HepG2 (cell line): Measurements from ENCODE around the gene PCSK5. TPM values are rescaled to one million over a fixed set of nuclear protein-coding genes. Genes with fewer than 3 reads are reported as not detected.

ENCODE experiments used
- ATAC-seq: fragments of 200-7000 bp; cut with Tn5 transposase; 3 replicates; pipeline ENCODE4 v1.9.1; 2020; ENCODE audit warnings: mild to moderate bottlenecking, moderate library complexity
- BruUV-seq: library from RNA; stranded (reverse); fragments of 400-500 nt; replicated peaks from 2 replicates; lab custom pipeline; 2021; lab: Mats Ljungman, UMichigan
- CTCF ChIA-PET: fragments of 300-600 bp; formaldehyde crosslinking; extraction: SDS; loops from one replicate; lab custom pipeline; 2021; ENCODE audit warnings: low total read pairs, inconsistent platforms, low intra/inter-chr PET ratio; lab: Yijun Ruan, JAX
- POLR2A ChIA-PET: fragments of 350-600 bp; sonication (Branson Sonifier 250); formaldehyde crosslinking; loops from one replicate; lab custom pipeline; 2020; ENCODE audit warnings: antibody characterized with exemption, inconsistent platforms; lab: Yijun Ruan, JAX
- DNase-seq: peaks from one replicate; pipeline ENCODE4 v3.0.0-alpha.2; 2015; ENCODE audit warnings: low spot score
- FAIRE-seq: peaks from 3 replicates; lab custom pipeline; 2011; peaks lifted over from hg19 to GRCh38; lab: Jason Lieb, UNC
- H2AFZ ChIP-seq: one replicate; pipeline ENCODE4 v1.6.1; 2011; ENCODE audit warnings: low read length, inconsistent platforms
- H3K27ac ChIP-seq: fragments of 300-600 bp; 3 replicates; pipeline ENCODE4 v1.8.0; 2011; ENCODE audit warnings: mixed run types, mild to moderate bottlenecking, mixed read lengths, low read length, inconsistent platforms; ENCODE audit not compliant: insufficient read depth; ENCODE audit errors: extremely low read length
- H3K27me3 ChIP-seq, 2 experiments: fragments of 200-600 bp in 1 of 2; 2 replicates in 1 of 2; 3 replicates in 1 of 2; pipeline versions ENCODE4 v1.6.0 to v1.8.0; 2011; ENCODE audit warnings: low read length in 2 of 2, mild to moderate bottlenecking in 2 of 2, moderate library complexity in 2 of 2, inconsistent platforms in 1 of 2; ENCODE audit not compliant: insufficient read depth in 2 of 2, control insufficient read depth in 1 of 2
- H3K36me3 ChIP-seq, 2 experiments: fragments of 200-600 bp in 1 of 2; replicated peaks in 1 of 2; 2 replicates in 1 of 2; 3 replicates in 1 of 2; pipeline versions ENCODE4 v1.5.1 to v1.8.0; 2011; ENCODE audit warnings: low read length in 2 of 2, inconsistent platforms in 1 of 2; ENCODE audit not compliant: insufficient read depth in 2 of 2, control insufficient read depth in 1 of 2
- H3K4me1 ChIP-seq: 2 replicates; pipeline ENCODE4 v1.5.1; 2012; ENCODE audit warnings: low read length, inconsistent platforms; ENCODE audit not compliant: insufficient read depth
- H3K4me2 ChIP-seq: 2 replicates; pipeline ENCODE4 v1.6.0; 2011; ENCODE audit warnings: low read depth, low read length, inconsistent platforms
- H3K4me3 ChIP-seq, 3 experiments: fragments of 200-600 bp in 1 of 3; sonication (generic), shearing (Covaris generic) in 1 of 3; replicated peaks in 1 of 3; 2 replicates each; pipeline ENCODE4 v1.5.1; 2011 to 2016; ENCODE audit warnings: low read length in 3 of 3, inconsistent platforms in 2 of 3, low read depth in 2 of 3, mild to moderate bottlenecking in 2 of 3, control low read depth in 1 of 3, mixed read lengths in 1 of 3; ENCODE audit not compliant: insufficient read depth in 1 of 3
- H3K79me2 ChIP-seq: one replicate; pipeline ENCODE4 v1.6.1; 2011; ENCODE audit warnings: low read length, inconsistent platforms; ENCODE audit not compliant: insufficient read depth
- H3K9ac ChIP-seq: 2 replicates; pipeline ENCODE4 v1.6.0; 2011; ENCODE audit warnings: mild to moderate bottlenecking, low read depth, low read length, inconsistent platforms; ENCODE audit not compliant: insufficient read depth
- H3K9me3 ChIP-seq: 2 replicates; pipeline ENCODE4 v1.5.1; 2012; ENCODE audit warnings: mild to moderate bottlenecking, low read length
- H4K20me1 ChIP-seq: 2 replicates; pipeline ENCODE4 v1.6.0; 2011; ENCODE audit warnings: inconsistent platforms, mild to moderate bottlenecking, low read length, moderate library complexity; ENCODE audit not compliant: insufficient read depth
- FOSL2 ChIP-seq: sonication (generic); formaldehyde crosslinking; IDR thresholded peaks from 2 replicates; pipeline ENCODE4 v1.4.0; 2020; ENCODE audit warnings: missing genetic modification reagents
- ZNF724P ChIP-seq: sonication (generic); formaldehyde crosslinking; IDR thresholded peaks from 2 replicates; pipeline ENCODE4 v1.8.0; 2022; ENCODE audit warnings: missing genetic modification reagents, borderline replicate concordance
- ZNF768 ChIP-seq: sonication (generic); formaldehyde crosslinking; IDR thresholded peaks from 2 replicates; pipeline ENCODE4 v1.4.0; 2020; ENCODE audit warnings: missing genetic modification reagents
- WGBS: methylation state at CpG from one replicate; pipeline ENCODE4 v1.1.6; 2017; ENCODE audit warnings: low lambda C conversion rate; 5-methylcytosine and 5-hydroxymethylcytosine counted together
- in situ Hi-C: cut with HindIII; loops from 2 replicates; pipeline ENCODE4 v1.10.0; 2017; ENCODE audit warnings: low pct_unique_long_range_greater_than_20kb; ENCODE audit not compliant: extremely low pct_ligation_motif_present
- intact Hi-C: fragments of 100-400 bp; cut with micrococcal nuclease; formaldehyde crosslinking; loops from one replicate; pipeline ENCODE4 v1.10.0; 2022; ENCODE audit not compliant: unreplicated experiment
- polyA plus RNA-seq, 8 experiments: library from polyadenylated mRNA; depleted of rRNA in 3 of 8; stranded (reverse) in 7 of 8; unstranded in 1 of 8; fragments of >200 nt; fragmentation: Illumina TruSeq in 4 of 8; extraction: Trizol in 4 of 8; gene quantifications; 2 replicates each; pipeline versions ENCODE4 v1.2.1 to v1.2.3, GENCODE V29; 2011 to 2016; ENCODE audit warnings: low read depth in 4 of 8, missing spikeins in 1 of 8, mixed read lengths in 1 of 8; ENCODE audit not compliant: insufficient read depth in 1 of 8
- total RNA-seq, 5 experiments: library from RNA; depleted of rRNA; stranded (reverse); fragments of >200 nt; fragmentation: Illumina TruSeq; extraction: Trizol; gene quantifications; 2 replicates each; pipeline ENCODE4 v1.2.3, GENCODE V29; 2016; ENCODE audit warnings: low read depth in 1 of 5
- TF ChIP-seq, protein P1 (sequence below): sonication (generic); formaldehyde crosslinking; IDR thresholded peaks from 2 replicates; pipeline ENCODE4 v1.5.1; 2020; ENCODE audit warnings: mild to moderate bottlenecking, missing genetic modification reagents, borderline replicate concordance

PCSK5 gene
- total and polyA plus RNA-seq, 2 of the 13 experiments (the other 11 are each of a cell fraction or from before 2014, with no cell fraction given): 0.55 to 0.66 TPM

DNA sequence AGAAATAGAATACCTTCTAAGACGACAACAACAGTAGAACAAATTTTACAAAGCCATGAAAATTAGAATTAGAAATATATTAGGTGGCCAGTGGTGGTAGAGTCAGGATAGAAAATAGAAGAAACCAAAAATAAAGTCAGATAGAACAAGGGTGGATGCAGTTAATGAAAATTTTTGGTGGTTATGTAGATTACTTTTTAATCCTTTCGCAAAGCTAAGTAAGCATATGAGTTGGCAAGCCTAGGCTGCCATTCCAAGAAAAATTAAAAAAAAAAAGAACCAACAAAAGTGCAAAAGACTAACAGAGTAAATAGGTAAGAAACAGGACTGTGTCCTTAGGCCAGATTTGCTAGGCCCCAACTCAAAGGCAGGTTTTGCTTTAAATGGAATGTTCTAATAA lies 56.8 kb downstream of the PCSK5 start (continued):
- TF ChIP-seq, protein P1, sequence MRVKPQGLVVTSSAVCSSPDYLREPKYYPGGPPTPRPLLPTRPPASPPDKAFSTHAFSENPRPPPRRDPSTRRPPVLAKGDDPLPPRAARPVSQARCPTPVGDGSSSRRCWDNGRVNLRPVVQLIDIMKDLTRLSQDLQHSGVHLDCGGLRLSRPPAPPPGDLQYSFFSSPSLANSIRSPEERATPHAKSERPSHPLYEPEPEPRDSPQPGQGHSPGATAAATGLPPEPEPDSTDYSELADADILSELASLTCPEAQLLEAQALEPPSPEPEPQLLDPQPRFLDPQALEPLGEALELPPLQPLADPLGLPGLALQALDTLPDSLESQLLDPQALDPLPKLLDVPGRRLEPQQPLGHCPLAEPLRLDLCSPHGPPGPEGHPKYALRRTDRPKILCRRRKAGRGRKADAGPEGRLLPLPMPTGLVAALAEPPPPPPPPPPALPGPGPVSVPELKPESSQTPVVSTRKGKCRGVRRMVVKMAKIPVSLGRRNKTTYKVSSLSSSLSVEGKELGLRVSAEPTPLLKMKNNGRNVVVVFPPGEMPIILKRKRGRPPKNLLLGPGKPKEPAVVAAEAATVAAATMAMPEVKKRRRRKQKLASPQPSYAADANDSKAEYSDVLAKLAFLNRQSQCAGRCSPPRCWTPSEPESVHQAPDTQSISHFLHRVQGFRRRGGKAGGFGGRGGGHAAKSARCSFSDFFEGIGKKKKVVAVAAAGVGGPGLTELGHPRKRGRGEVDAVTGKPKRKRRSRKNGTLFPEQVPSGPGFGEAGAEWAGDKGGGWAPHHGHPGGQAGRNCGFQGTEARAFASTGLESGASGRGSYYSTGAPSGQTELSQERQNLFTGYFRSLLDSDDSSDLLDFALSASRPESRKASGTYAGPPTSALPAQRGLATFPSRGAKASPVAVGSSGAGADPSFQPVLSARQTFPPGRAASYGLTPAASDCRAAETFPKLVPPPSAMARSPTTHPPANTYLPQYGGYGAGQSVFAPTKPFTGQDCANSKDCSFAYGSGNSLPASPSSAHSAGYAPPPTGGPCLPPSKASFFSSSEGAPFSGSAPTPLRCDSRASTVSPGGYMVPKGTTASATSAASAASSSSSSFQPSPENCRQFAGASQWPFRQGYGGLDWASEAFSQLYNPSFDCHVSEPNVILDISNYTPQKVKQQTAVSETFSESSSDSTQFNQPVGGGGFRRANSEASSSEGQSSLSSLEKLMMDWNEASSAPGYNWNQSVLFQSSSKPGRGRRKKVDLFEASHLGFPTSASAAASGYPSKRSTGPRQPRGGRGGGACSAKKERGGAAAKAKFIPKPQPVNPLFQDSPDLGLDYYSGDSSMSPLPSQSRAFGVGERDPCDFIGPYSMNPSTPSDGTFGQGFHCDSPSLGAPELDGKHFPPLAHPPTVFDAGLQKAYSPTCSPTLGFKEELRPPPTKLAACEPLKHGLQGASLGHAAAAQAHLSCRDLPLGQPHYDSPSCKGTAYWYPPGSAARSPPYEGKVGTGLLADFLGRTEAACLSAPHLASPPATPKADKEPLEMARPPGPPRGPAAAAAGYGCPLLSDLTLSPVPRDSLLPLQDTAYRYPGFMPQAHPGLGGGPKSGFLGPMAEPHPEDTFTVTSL (CRISPR knock-in tag): no peak
- TF ChIP-seq ZNF768 (CRISPR knock-in tag): no peak

DNA sequence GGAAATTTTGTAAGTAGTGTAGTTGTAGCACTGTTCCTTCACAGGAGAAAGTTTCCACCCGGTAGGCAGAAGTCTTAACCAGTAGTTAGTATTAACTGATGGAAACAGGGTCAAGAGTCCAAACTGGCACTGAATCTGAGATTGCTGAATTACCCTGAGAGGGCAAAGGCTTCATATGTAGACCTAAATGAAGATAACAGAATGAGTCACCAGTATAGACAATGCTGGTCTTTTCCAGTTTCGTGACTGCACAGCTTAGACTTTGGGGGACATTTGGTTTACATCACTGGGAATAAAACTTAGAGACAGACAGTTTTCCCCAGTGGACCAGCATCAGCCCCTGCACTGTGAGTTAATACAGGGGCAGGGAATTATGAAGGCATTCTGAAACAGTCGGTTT lies 60.5 kb downstream of the PCSK5 start:
- Histone ChIP-seq H2AFZ (no peak overlapping the region), H3K79me2 (no peaks in the 10 kb centered on the region), H3K36me3 (no peaks in the 10 kb centered on the region), H3K4me1 (peaks cover 10% of the 10 kb centered on the region), H3K4me3 (no peak overlapping the region), H3K27me3 (no peaks in the 10 kb centered on the region; a peak in 1 of 5 replicates), H4K20me1 (no peaks in the 10 kb centered on the region), H3K9ac (no peak overlapping the region), H3K9me3 (no peaks in the 10 kb centered on the region), H3K27ac (no peak overlapping the region), H3K4me2 (no peak overlapping the region)
- intact Hi-C loops: loop anchor here (10.0 kb wide), 1 partner anchor 64 kb away; no protein-coding TSS in a partner anchor
- TF ChIP-seq ZNF724P (CRISPR knock-in tag): no peak
- TF ChIP-seq FOSL2 (CRISPR knock-in tag): peak; percentile 61; the same call in 1 of the 2 replicates
- in situ Hi-C loops: no loop called here
- ATAC-seq: peak; percentile 56; the same call in 2 of the 3 replicates
- DNase-seq: peak; percentile 46
- WGBS: 5% methylated on average over 3 of the region's 3 CpGs
- ChIA-PET CTCF (no interaction called here), POLR2A (no interaction called here)
- BruUV-seq: no TSS peak
- no peak for FAIRE-seq
